Measurements from ENCODE around the gene CNOT6.
A peak's percentile ranks its signal among the peaks of the same experiment; 100 is the strongest.
"Not testable (repeated sequence)": the region's sequence is repeated elsewhere in the genome, so short reads cannot be mapped to it uniquely, and the experiment has no call there.

The CNOT6 gene

GRCh38 chr5:180494060-180494509 is at the start of gene CNOT6:
TSS of gene CNOT6 (plus strand) at chr5:180494379. CDS start at chr5:180529277, 34,898 bp downstream.
- peak; percentile 92 to 95 for DNase-seq

DNA sequence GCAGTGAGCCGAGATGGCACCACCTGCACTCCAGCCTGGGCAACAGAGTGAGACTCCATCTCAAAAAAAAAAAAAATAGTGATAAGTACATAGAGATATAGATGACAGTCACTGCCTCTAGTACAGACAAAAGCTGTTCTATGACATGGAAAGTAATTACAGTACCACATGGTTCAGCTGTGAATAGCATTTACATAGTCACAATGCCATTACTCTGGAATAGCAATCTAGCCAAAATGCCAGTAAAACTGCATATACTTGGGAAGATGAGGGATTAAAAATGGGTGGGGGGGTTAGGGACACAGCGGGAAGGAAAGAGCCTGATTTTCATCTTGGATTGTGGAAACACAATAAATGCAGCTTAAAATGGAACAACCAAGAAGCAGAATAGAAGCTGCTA is 39.4 kb upstream of the CNOT6 start:
- no peak for DNase-seq

GRCh38 chr5:180455872-180456271 is 38.3 kb upstream of the CNOT6 start:
- DNase-seq = no peak

- no peak for DNase-seq
These were observed 37.4 kb upstream of the CNOT6 start for GRCh38 chr5:180456792-180457191.

DNA sequence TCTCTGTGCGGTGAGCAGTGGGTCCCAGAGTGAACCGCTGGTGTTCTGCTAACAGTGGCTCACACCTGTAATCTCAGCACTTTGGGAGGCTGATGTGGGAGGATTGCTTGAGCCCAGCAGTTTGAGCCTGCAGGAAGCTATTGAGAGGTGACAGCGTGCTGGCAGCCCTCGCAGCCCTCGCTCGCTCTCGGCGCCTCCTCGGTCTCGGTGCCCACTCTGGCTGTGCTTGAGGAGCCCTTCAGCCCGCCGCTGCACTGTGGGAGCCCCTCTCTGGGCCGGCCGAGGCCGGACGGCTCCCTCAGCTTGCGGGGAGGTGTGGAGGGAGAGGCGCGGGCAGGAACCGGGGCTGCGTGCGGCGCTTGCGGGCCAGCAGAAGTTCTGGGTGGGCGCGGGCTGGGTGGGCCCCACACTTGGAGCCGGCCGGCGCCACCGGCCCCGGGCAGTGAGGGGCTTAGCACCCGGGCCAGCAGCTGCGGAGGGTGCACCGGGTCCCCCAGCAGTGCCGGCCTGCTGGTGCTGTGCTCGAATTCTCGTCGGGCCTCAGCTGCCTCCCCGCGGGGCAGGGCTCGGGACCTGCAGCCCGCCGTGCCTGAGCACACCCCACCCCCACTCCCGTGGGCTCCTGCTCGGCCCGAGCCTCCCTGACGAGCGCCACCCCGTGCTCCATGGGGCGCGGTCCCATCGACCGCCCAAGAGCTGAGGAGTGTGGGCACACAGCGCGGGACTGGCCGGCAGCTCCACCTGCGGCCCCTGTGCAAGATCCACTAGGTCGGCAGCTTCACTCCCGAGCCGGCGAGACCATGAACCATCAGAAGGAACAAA is 35.1 kb upstream of the CNOT6 start:
- not testable (repeated sequence) for DNase-seq

DNA sequence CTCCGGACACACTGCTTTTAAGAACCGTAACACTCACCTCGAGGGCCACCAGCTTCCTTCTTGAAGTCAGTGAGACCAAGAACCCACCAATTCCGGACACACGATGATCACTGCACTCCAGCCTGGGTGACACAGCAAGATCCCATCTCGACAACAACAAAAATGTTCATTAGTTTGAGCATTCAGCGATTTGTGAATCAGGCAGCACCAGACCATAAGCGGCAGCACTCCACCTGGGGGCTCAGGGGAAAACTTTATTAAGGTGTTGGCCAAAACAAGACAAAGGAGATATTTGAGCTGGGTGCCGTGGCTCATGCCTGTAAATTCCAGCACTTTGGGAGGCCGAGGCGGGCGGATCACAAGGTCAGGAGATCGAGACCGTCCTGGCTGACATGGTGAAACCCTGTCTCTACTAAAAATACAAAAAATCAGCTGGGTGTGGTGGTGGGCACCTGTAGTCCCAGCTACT is 34.5 kb upstream of the CNOT6 start:
- DNase-seq = not testable (repeated sequence)

- DNase-seq = no peak
These were observed 33.3 kb upstream of the CNOT6 start for GRCh38 chr5:180460834-180461233.

DNA sequence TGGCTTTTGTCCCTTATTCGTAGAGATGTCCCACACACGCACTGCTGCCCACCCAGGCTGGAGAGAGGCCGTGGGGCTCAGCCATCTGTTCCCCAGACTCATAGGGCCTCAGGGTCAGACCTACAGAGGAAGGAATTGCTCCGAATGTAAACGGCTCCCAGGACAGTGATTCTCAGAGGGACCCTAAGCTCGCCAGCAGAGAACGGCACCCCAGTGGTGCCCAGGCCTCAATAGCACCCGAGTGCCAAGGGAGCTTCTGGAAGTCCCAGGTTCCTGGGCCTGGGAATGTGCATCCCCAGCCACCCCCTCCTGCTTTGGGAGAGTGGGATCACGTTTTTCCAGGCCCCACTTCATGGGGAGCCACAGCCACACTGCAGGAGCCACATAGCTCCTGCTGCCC is 32.9 kb upstream of the CNOT6 start:
- no peak for DNase-seq

DNA sequence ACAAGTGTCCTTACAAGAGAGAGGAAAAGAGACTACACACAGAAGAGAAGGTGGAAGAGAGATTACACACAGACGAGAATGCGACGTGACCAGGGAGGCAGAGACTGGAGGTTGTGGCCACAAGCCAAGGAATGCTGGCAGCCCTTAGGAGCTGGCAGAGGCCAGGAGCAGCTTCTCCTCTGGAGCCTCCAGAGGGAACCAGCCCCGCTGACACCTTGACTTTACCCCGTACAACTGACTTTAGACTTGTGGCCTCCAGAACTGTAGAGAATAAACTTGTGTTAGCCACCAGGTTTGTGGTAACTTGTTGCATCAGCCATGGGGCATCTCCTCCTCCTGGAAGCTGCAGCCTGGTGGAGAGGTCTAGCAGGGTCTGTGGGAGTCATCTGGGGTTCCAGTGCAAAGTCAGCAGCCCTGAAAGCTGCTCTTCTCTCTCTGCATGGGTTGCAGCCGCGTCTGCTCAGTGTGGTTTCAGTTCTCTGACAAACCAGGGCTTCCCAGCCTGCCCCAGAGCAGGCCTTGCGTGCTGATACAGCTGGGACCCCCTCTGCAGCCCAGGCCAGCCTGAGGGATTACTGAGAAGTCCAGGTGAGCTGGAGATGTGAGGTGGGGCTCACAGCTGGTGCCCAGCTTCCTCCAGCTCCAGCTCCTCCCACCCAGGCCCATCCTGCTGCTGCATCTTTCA is 30.8 kb upstream of the CNOT6 start:
- DNase-seq = no peak

- DNase-seq = no peak
These were observed 30.1 kb upstream of the CNOT6 start for GRCh38 chr5:180463916-180464602.

GRCh38 chr5:180464603-180464970 is 29.6 kb upstream of the CNOT6 start:
- DNase-seq = no peak

- DNase-seq = not testable (repeated sequence)
These were observed 29.1 kb upstream of the CNOT6 start for GRCh38 chr5:180465052-180465451.

- DNase-seq = no peak
These were observed 27.9 kb upstream of the CNOT6 start for GRCh38 chr5:180466316-180466715.

DNA sequence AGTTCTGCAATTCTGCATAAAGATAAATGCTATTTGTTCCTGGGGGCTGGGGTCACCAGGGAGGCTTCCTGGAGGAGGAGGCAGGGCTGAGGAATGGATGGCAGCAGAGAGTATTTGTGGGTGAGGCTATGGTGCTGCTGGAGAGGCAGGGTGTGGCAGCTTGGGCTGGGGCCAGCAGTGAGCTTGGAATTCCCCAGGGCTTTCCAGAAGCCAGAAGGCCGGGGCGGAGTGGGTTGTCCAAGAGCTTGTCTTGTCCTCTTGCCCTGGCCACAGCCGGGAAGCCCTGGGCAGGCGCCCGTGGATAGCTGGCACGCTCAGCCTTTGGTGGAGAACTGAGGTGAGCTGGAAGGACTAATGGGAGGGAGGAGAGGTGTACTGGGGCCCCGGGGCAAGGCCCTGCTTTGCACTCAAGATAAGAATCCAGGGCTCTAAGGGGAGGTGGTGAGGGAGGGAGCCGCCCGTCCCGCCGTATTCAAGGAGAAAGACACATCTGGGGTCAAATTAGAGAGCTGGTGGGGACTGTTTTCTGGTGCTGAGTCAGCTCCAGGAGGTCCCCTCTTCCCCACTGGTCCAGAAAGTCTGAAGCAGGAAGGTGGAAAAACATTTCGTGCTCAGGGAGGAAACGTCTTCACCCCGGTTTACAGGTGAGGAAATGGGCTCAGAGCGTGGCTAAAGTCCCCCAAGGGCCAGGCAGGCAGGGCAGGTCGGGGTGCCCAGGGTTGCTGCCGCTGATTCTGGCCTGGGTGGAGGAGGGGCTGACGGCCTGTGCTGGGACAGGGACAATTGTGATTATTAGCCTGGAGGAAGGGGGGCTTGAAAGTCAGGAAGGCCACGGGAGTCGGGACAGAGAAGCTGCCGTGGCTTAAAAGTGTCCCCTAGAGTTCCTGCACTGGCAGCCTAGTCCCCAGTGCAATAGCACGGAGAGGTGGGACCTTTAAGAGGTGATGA is 26.9 kb upstream of the CNOT6 start:
- no peak for DNase-seq

DNA sequence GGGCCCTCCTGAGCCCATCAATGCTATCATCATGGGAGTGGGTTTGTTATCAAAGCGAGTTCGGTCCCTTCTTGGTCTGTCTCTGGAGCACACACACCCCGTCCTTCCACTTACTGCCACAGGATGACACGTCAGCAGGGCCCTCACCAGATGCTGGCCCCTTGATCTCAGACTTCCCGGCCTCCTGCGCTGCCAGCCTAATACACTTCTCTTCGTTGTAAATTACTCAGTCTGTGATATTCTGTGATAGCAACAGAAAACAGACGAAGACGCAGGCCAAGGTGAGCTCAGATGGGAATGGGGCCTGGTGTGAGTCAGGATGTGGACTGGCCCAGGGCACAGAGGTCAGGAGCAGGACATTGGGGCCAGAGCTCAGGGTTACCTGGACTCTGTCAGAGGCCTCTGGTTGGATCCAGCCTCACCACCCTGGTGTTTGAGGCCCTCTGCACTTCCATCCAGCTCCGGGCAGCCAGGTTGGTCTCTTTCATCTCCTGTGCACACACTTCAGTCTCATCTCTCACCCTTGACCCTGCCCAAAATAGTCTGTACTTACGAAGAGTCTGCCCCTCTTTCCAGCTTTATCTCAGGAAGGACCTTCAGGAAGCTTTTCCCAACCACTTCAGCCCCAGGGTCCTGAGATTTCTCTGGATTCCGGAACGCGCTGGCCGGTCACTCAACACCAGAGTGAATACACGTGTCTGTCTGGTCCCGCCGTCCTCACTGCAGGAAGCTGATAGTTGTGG is 26.0 kb upstream of the CNOT6 start:
- DNase-seq = no peak

DNA sequence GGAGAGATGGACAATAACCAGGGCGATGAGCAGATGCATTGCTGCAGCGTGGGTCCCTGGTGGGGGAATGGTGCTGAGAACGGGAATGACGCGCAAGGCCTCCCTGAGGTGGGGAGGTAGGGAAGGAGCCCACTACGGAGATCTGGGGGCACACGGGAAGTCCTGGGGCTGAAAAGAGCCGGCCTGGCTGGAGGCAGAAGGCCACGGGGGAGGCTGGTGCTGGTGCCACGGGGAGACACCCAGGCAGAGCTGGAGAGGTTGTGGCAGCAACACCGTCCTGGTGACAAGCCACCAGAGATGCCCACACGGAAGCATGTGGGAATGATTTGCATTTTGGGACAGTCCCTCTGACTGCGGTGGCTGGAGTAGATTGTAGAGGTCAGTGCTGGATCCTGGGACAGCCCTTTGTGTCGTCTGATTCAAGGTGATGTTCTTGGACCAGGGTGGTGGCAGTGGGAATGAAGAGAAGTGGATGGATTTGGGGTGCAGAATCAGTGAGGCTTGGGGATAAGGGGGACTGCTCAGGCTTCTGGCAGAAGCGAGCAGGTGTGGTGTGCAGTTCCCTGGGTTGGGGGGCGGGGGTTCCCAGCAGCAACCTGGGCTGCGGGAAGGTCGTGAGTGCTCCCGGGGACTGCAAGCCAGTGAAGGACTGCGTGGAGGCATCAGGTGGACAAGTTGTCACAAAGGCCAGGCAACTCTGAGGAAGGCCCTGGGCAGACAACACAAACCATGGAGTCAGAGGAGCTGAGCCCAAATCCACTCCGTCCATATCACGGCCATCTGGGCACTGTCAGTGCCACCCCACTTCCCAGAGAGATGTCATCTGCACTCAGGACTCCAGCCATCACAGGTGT is 25.2 kb upstream of the CNOT6 start:
- DNase-seq = no peak

DNA sequence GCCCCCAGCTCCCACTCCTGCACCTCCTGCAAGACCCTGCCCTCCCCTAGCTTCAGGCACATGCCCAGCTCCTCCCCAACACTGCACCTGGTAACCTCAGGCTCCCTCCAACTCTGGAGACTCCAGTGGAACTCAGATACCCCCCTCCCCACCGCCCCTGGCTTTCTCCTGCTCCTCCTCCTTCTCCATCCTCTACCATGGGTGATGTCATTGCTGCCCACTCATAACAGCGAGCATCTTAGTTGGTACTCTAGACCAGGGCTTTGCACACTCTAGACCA is 24.7 kb upstream of the CNOT6 start:
- no peak for DNase-seq

- DNase-seq = no peak
These were observed 24.3 kb upstream of the CNOT6 start for GRCh38 chr5:180469866-180470265.

- no peak for DNase-seq
These were observed 23.8 kb upstream of the CNOT6 start for GRCh38 chr5:180470361-180470760.

GRCh38 chr5:180470966-180471582 is 23.1 kb upstream of the CNOT6 start:
- DNase-seq = peak; percentile 31 to 49

Measured in activated CD4-positive, alpha-beta T cell treated with anti-CD3 and anti-CD28 coated beads for 4 hours (primary cell).